Measurements from ENCODE around the gene RHO. TPM values are rescaled to one million over a fixed set of nuclear protein-coding genes. Genes with fewer than 3 reads are reported as not detected.

RHO gene
- total and polyA plus RNA-seq, 10 of the 15 experiments (the other 5 are each of a cell fraction or from before 2014, with no cell fraction given): not detected

- TF ChIP-seq RAD51 (IDR thresholded peaks at IDR 0.05): no peak
Observed at GRCh38 chr3:129574206-129574605, 45.8 kb downstream of the RHO start (continued).

- Histone ChIP-seq H4K20me1 (ENCODE audit: control insufficient read depth, insufficient read depth) (no peaks in the 10 kb centered on the region), H3K36me3 (ENCODE audit: control insufficient read depth in 2 of 2, insufficient read depth in 2 of 2, low read length in 1 of 2) (no peaks in the 10 kb centered on the region), H2AFZ (ENCODE audit: control insufficient read depth, low read depth, low read length) (no peak overlapping the region), H3K27me3 (replicated peaks in 1 of 2; ENCODE audit: control insufficient read depth in 2 of 2, insufficient read depth in 2 of 2, low read length in 1 of 2) (no peaks in the 10 kb centered on the region), H3K4me2 (ENCODE audit: control insufficient read depth, insufficient read depth) (no peak overlapping the region), H3K9me3 (replicated peaks; ENCODE audit: control insufficient read depth, insufficient read depth, low read length) (no peaks in the 10 kb centered on the region), H3K4me1 (ENCODE audit: control insufficient read depth, insufficient read depth, low read length) (peaks cover 22% of the 10 kb centered on the region), H3K9ac (ENCODE audit: control insufficient read depth, insufficient read depth, low read length) (no peak overlapping the region), H3K79me2 (ENCODE audit: control insufficient read depth, insufficient read depth, low read length) (no peaks in the 10 kb centered on the region), H3K27ac (ENCODE audit: control insufficient read depth, insufficient read depth) (no peak overlapping the region), H3K4me3 (no peak overlapping the region)
- ATAC-seq (no peak), FAIRE-seq (no peak), DNase-seq (ENCODE audit: low read depth, low spot score) (no peak)
- TF ChIP-seq IKZF1 (conservative IDR thresholded peaks at IDR 0.05): no peak
- no peak for TF ChIP-seq SREBF1 (IDR thresholded peaks at IDR 0.05; ENCODE audit: low read length)
- TF ChIP-seq, protein P1, sequence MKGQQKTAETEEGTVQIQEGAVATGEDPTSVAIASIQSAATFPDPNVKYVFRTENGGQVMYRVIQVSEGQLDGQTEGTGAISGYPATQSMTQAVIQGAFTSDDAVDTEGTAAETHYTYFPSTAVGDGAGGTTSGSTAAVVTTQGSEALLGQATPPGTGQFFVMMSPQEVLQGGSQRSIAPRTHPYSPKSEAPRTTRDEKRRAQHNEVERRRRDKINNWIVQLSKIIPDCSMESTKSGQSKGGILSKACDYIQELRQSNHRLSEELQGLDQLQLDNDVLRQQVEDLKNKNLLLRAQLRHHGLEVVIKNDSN (IDR thresholded peaks at IDR 0.05; ENCODE audit: borderline replicate concordance, extremely low read length, insufficient read depth, low read depth, low read length): no peak
- TF ChIP-seq JUND (IDR thresholded peaks at IDR 0.05; ENCODE audit: low read depth, low read length): no peak
- no peak for TF ChIP-seq ZNF24 (IDR thresholded peaks at IDR 0.05)
- POLR2A ChIA-PET: no interaction called here
- no TSS peak for BruUV-seq (replicated peaks)
- SMC1A ChIA-PET (ENCODE audit: uncharacterized antibody, unreplicated experiment): no interaction called here
- intact Hi-C loops (cut with micrococcal nuclease; ENCODE audit: unreplicated experiment): no loop called here
- CTCF ChIA-PET: interaction anchor here (2.0 kb wide), 1 partner anchor 85 kb away, joined by 8 read pairs; no protein-coding TSS in a partner anchor
- 48% methylated on average over 19 of the region's 19 CpGs for WGBS (ENCODE audit: insufficient coverage, insufficient replicate concordance, low lambda C conversion rate, missing lambda C conversion rate)
- in situ Hi-C loops (cut with MboI): no loop called here
- RAD21 ChIA-PET (ENCODE audit: unreplicated experiment): interaction anchor here (1.1 kb wide), 1 partner anchor 85 kb away, joined by 4 read pairs; no protein-coding TSS in a partner anchor
Observed at GRCh38 chr3:129575233-129575996, 47.0 kb downstream of the RHO start.

All from GM12878 (cell line).